ENCODE measurements around the gene TPST1.

The TPST1 gene

DNA sequence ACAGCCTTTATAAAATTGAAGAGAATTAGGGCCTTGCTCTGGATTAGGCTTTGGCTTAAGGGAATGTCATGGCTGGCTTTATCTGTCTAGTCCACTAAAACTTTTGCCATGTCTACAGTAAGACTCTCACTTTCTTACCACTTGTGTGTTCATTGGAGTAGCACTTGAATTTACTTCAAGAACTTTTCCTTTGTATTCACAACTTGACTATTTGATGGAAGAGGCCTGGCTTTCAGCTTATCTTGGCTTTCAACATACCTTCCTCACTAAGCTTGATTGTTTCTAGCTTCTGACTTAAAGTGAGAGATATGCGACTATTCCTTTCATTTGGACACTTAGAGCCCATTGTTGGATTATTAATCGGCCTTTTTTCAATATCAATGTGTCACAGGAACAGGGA, 96.1 kb downstream of the TPST1 start:
- no peak overlapping the region for H2AFZ ChIP-seq
- H3K27ac ChIP-seq, result no peak overlapping the region
- no peaks in the 10 kb centered on the region for H3K9me3 ChIP-seq (ENCODE audit: control insufficient read depth, low read length)
- H3K79me2 ChIP-seq, result peaks cover 9% of the 10 kb centered on the region
- H3K36me3 ChIP-seq (ENCODE audit: control insufficient read depth, insufficient read depth, low read length), result no peaks in the 10 kb centered on the region
- H3K4me2 ChIP-seq (ENCODE audit: low read length), result no peak overlapping the region
- no peak overlapping the region for H3K4me3 ChIP-seq (ENCODE audit: low read depth, low read length)
- no peaks in the 10 kb centered on the region for H3K27me3 ChIP-seq (ENCODE audit: control insufficient read depth, insufficient read depth, low read length)
- peaks cover 14% of the 10 kb centered on the region for H3K4me1 ChIP-seq
- H3K9ac ChIP-seq, result no peak overlapping the region
- TF ChIP-seq, protein P1, sequence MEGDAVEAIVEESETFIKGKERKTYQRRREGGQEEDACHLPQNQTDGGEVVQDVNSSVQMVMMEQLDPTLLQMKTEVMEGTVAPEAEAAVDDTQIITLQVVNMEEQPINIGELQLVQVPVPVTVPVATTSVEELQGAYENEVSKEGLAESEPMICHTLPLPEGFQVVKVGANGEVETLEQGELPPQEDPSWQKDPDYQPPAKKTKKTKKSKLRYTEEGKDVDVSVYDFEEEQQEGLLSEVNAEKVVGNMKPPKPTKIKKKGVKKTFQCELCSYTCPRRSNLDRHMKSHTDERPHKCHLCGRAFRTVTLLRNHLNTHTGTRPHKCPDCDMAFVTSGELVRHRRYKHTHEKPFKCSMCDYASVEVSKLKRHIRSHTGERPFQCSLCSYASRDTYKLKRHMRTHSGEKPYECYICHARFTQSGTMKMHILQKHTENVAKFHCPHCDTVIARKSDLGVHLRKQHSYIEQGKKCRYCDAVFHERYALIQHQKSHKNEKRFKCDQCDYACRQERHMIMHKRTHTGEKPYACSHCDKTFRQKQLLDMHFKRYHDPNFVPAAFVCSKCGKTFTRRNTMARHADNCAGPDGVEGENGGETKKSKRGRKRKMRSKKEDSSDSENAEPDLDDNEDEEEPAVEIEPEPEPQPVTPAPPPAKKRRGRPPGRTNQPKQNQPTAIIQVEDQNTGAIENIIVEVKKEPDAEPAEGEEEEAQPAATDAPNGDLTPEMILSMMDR (IDR thresholded peaks at IDR 0.05), result no peak

DNA sequence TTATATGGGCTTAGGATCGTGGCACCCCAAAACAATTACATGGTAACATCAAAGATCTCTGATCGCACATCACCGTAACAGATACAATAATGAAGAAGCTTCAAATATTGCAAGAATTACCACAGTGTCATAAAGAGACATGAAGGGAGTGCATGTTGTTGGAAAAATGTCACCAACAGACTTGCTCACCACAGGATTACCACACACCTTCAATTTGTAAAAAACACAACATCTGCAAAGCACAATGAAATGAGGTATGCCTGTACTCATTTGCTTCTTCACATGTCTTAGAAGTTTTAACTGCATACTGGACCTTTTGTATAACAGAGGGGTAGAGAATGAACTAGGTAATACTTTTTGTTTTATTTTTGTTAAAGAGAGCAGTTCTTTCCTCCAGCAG, 96.6 kb downstream of the TPST1 start:
- H3K79me2 ChIP-seq, result peaks cover 9% of the 10 kb centered on the region
- H3K9me3 ChIP-seq (ENCODE audit: control insufficient read depth, low read length), result no peaks in the 10 kb centered on the region
- H3K27me3 ChIP-seq (ENCODE audit: control insufficient read depth, insufficient read depth, low read length), result no peaks in the 10 kb centered on the region
- H3K36me3 ChIP-seq (ENCODE audit: control insufficient read depth, insufficient read depth, low read length), result no peaks in the 10 kb centered on the region
- TF ChIP-seq, protein P1 (IDR thresholded peaks at IDR 0.05), result no peak
- H3K4me3 ChIP-seq (ENCODE audit: low read depth, low read length), result no peak overlapping the region
- no peak overlapping the region for H3K9ac ChIP-seq
- H2AFZ ChIP-seq, result no peak overlapping the region
- no peak overlapping the region for H3K27ac ChIP-seq
- H3K4me1 ChIP-seq, result peaks cover 18% of the 10 kb centered on the region
- no peak overlapping the region for H3K4me2 ChIP-seq (ENCODE audit: low read length)

- Histone ChIP-seq H3K27me3 (ENCODE audit: control insufficient read depth, insufficient read depth, low read length) (no peaks in the 10 kb centered on the region), H3K36me3 (ENCODE audit: control insufficient read depth, insufficient read depth, low read length) (no peaks in the 10 kb centered on the region), H3K79me2 (peaks cover 9% of the 10 kb centered on the region), H3K9me3 (ENCODE audit: control insufficient read depth, low read length) (no peaks in the 10 kb centered on the region), H3K9ac (no peak overlapping the region), H2AFZ (peak overlapping the region; percentile 36), H3K4me3 (ENCODE audit: low read depth, low read length) (no peak overlapping the region), H3K4me2 (ENCODE audit: low read length) (no peak overlapping the region), H3K27ac (peak overlapping the region; percentile 11), H3K4me1 (peaks cover 18% of the 10 kb centered on the region)
- TF ChIP-seq, protein P1 (IDR thresholded peaks at IDR 0.05), result no peak
Measured at GRCh38 chr7:66303454-66304155, 98.5 kb downstream of the TPST1 start.

GRCh38 chr7:66304536-66304935, 99.4 kb downstream of the TPST1 start:
- H3K9me3 ChIP-seq (ENCODE audit: control insufficient read depth, low read length), result no peaks in the 10 kb centered on the region
- no peaks in the 10 kb centered on the region for H3K27me3 ChIP-seq (ENCODE audit: control insufficient read depth, insufficient read depth, low read length)
- TF ChIP-seq, protein P1 (IDR thresholded peaks at IDR 0.05), result no peak

GRCh38 chr7:66306243-66306642, 101.1 kb downstream of the TPST1 start:
- Histone ChIP-seq H2AFZ (no peak overlapping the region), H3K27ac (no peak overlapping the region), H3K36me3 (ENCODE audit: control insufficient read depth, insufficient read depth, low read length) (no peaks in the 10 kb centered on the region), H3K27me3 (ENCODE audit: control insufficient read depth, insufficient read depth, low read length) (no peaks in the 10 kb centered on the region), H3K4me1 (peaks cover 18% of the 10 kb centered on the region), H3K9ac (no peak overlapping the region), H3K4me3 (ENCODE audit: low read depth, low read length) (no peak overlapping the region), H3K79me2 (peaks cover 9% of the 10 kb centered on the region), H3K9me3 (ENCODE audit: control insufficient read depth, low read length) (no peaks in the 10 kb centered on the region), H3K4me2 (ENCODE audit: low read length) (peak overlapping the region; percentile 18)
- TF ChIP-seq, protein P1 (IDR thresholded peaks at IDR 0.05), result no peak

More at GRCh38 chr7:66304536-66304935, 99.4 kb downstream of the TPST1 start:
- H3K4me2 ChIP-seq (ENCODE audit: low read length), result no peak overlapping the region
- no peak overlapping the region for H2AFZ ChIP-seq
- no peaks in the 10 kb centered on the region for H3K36me3 ChIP-seq (ENCODE audit: control insufficient read depth, insufficient read depth, low read length)
- no peak overlapping the region for H3K9ac ChIP-seq
- H3K4me1 ChIP-seq, result peaks cover 18% of the 10 kb centered on the region
- H3K4me3 ChIP-seq (ENCODE audit: low read depth, low read length), result no peak overlapping the region
- H3K27ac ChIP-seq, result no peak overlapping the region
- peaks cover 9% of the 10 kb centered on the region for H3K79me2 ChIP-seq

Measured in parathyroid adenoma (tissue), 2 donors.